Activated naive CD4-positive, alpha-beta T cell treated with anti-CD3 and anti-CD28 coated beads, Interleukin-2, amount 50 U/mL, for 24 hours (primary cell): ENCODE results near the gene LRBA.
"Not testable (repeated sequence)": the region's sequence is repeated elsewhere in the genome, so short reads cannot be mapped to it uniquely, and the experiment has no call there.

Source experiments
- H3K27ac Mint-ChIP-seq: one replicate; pipeline ENCODE4 v1.8.0; 2021; ENCODE audit warnings: mild to moderate bottlenecking, mixed read lengths
- H3K27me3 Mint-ChIP-seq: one replicate; pipeline ENCODE4 v1.8.0; 2021; ENCODE audit warnings: mixed read lengths
- H3K36me3 Mint-ChIP-seq: one replicate; pipeline ENCODE4 v1.8.0; 2021; ENCODE audit warnings: mixed read lengths
- H3K4me1 Mint-ChIP-seq: one replicate; pipeline ENCODE4 v1.8.0; 2021; ENCODE audit warnings: mixed read lengths
- H3K4me3 Mint-ChIP-seq: one replicate; pipeline ENCODE4 v1.8.0; 2021; ENCODE audit warnings: mild to moderate bottlenecking, mixed read lengths
- H3K9me3 Mint-ChIP-seq: one replicate; pipeline ENCODE4 v1.8.0; 2021; ENCODE audit warnings: mixed read lengths

The LRBA gene

GRCh38 chr4:150708004-150708403, 307.1 kb downstream of the LRBA start:
- Mint-ChIP-seq H3K27ac (no peak overlapping the region), H3K9me3 (no peaks in the 10 kb centered on the region), H3K36me3 (peaks cover 16% of the 10 kb centered on the region), H3K4me1 (no peaks in the 10 kb centered on the region), H3K27me3 (no peaks in the 10 kb centered on the region), H3K4me3 (no peak overlapping the region)

DNA sequence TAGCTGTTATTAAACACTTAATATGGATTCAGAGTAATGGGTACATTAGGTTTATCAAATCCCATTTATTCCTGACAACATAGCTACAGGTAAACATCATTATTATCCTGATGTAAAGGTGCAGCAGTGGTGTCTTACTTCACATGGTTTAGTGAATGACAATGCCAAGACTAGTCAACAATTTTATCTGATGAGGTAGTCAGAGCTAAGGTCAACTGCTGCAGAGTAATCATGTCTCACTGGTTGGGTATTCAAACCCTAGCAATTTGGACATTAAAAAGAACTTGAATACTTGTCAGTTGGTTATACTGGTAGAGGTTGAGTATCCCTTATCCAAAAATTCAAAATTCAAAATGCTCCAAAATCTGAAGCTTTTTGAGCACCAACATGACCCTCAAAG, 315.5 kb downstream of the LRBA start:
- no peaks in the 10 kb centered on the region for H3K4me1 Mint-ChIP-seq
- no peaks in the 10 kb centered on the region for H3K9me3 Mint-ChIP-seq
- H3K27me3 Mint-ChIP-seq, result no peaks in the 10 kb centered on the region
- H3K4me3 Mint-ChIP-seq, result no peak overlapping the region
- no peak overlapping the region for H3K27ac Mint-ChIP-seq
- peaks cover 7% of the 10 kb centered on the region for H3K36me3 Mint-ChIP-seq

DNA sequence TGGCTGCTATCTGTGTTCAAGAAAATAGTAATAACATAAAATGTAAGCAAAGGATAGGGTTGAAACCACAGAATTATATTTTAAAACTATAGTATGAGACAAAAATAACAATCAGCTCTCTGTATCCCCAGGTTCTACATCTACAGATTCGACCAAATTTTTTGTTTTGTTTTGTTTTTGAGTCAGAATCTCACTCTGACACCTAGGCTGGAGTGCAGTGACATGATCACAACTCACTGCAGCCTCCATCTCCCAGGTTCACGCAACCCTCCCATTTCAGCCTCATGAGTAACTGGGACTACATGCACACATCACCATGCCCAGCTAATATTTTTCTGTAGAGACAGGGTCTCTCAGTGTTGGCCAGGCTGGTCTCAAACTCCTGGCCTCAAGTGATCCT, 319.9 kb downstream of the LRBA start:
- H3K36me3 Mint-ChIP-seq, result peaks cover 10% of the 10 kb centered on the region
- no peaks in the 10 kb centered on the region for H3K27me3 Mint-ChIP-seq
- no peak overlapping the region for H3K4me3 Mint-ChIP-seq
- H3K27ac Mint-ChIP-seq, result no peak overlapping the region
- no peaks in the 10 kb centered on the region for H3K9me3 Mint-ChIP-seq
- H3K4me1 Mint-ChIP-seq, result no peaks in the 10 kb centered on the region

DNA sequence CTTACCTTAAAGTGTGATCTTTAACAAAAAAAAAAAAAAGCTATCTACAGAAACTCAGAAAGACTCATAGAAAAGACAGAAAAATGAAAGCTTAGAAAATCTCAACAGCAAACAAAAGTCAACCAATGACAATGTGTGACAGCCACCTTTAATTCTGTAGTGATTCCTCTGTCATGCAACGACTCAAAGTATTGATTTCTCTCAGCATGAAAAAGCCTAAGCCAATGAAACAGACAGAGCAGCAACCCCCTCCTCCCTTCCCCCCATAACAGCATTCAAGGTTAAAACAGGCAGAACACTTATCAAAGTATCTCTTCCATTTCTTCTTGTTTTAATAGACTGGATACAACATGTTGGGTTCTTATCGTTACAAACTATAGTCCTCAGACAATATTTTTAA, 320.6 kb downstream of the LRBA start:
- Mint-ChIP-seq H3K27me3 (no peaks in the 10 kb centered on the region), H3K4me1 (no peaks in the 10 kb centered on the region), H3K4me3 (no peak overlapping the region), H3K27ac (no peak overlapping the region), H3K36me3 (peaks cover 9% of the 10 kb centered on the region), H3K9me3 (no peaks in the 10 kb centered on the region)

- Mint-ChIP-seq H3K36me3 (peaks cover 28% of the 10 kb centered on the region), H3K4me1 (no peaks in the 10 kb centered on the region), H3K9me3 (no peaks in the 10 kb centered on the region), H3K27me3 (no peaks in the 10 kb centered on the region), H3K27ac (no peak overlapping the region), H3K4me3 (no peak overlapping the region)
Observed at GRCh38 chr4:150683775-150684350, 331.2 kb downstream of the LRBA start.

DNA sequence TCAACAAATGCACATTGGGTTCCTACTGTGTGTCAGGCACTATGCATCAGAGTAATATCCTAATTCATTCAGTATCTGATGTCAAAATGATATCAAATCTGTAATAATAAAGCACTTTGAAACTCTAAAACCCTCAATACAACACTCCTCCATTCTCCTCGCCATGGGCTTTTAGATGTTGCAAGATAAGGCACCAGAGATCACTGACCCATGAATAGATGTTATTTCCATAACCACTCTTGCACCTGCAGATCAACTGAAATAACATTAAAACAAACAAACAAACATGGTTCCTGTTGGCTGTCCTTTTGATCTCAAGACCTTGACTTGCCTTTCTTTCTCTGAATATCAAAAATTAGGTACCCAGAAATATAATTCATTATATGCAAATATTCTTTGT, 333.0 kb downstream of the LRBA start:
- Mint-ChIP-seq H3K27ac (no peak overlapping the region), H3K9me3 (no peaks in the 10 kb centered on the region), H3K27me3 (no peaks in the 10 kb centered on the region), H3K4me3 (no peak overlapping the region), H3K36me3 (peaks cover 24% of the 10 kb centered on the region), H3K4me1 (no peaks in the 10 kb centered on the region)

- Mint-ChIP-seq H3K4me3 (no peak overlapping the region), H3K4me1 (no peaks in the 10 kb centered on the region), H3K27me3 (no peaks in the 10 kb centered on the region), H3K9me3 (no peaks in the 10 kb centered on the region), H3K27ac (no peak overlapping the region), H3K36me3 (peaks cover 26% of the 10 kb centered on the region)
Observed at GRCh38 chr4:150681063-150681462, 334.0 kb downstream of the LRBA start.

- H3K27me3 Mint-ChIP-seq, result no peaks in the 10 kb centered on the region
- no peaks in the 10 kb centered on the region for H3K9me3 Mint-ChIP-seq
- no peaks in the 10 kb centered on the region for H3K4me1 Mint-ChIP-seq
- peaks cover 24% of the 10 kb centered on the region for H3K36me3 Mint-ChIP-seq
- no peak overlapping the region for H3K4me3 Mint-ChIP-seq
- no peak overlapping the region for H3K27ac Mint-ChIP-seq
Observed at GRCh38 chr4:150680651-150681050, 334.4 kb downstream of the LRBA start.

GRCh38 chr4:150679765-150680343, 335.2 kb downstream of the LRBA start:
- Mint-ChIP-seq H3K27ac (peak overlapping the region; percentile 46), H3K4me1 (no peaks in the 10 kb centered on the region), H3K4me3 (no peak overlapping the region), H3K36me3 (peaks cover 24% of the 10 kb centered on the region), H3K9me3 (no peaks in the 10 kb centered on the region), H3K27me3 (no peaks in the 10 kb centered on the region)

- no peaks in the 10 kb centered on the region for H3K4me1 Mint-ChIP-seq
- no peak overlapping the region for H3K4me3 Mint-ChIP-seq
- H3K9me3 Mint-ChIP-seq, result no peaks in the 10 kb centered on the region
- no peak overlapping the region for H3K27ac Mint-ChIP-seq
- H3K36me3 Mint-ChIP-seq, result peaks cover 24% of the 10 kb centered on the region
- no peaks in the 10 kb centered on the region for H3K27me3 Mint-ChIP-seq
Observed at GRCh38 chr4:150679018-150679764, 335.9 kb downstream of the LRBA start.

DNA sequence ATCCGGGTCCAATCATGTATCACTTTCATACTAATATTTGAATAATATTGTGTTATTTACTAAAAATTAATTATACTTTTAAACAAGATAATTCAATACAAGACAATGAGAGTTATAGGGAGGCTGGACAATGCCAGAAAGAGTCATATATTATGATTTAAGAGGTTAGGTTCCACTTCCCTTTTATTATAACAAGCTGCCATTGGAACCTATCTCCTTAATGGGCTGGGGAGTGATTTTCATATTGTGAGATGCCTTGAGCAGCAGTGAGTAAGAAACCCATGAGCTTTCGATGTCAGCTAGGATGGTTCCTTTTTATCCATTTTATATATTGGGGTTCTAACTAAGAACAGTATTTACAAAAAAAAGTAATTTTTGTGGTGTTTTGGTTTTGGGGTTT, 341.3 kb downstream of the LRBA start:
- no peaks in the 10 kb centered on the region for H3K9me3 Mint-ChIP-seq
- peaks cover 12% of the 10 kb centered on the region for H3K36me3 Mint-ChIP-seq
- H3K27ac Mint-ChIP-seq, result no peak overlapping the region
- no peaks in the 10 kb centered on the region for H3K27me3 Mint-ChIP-seq
- no peaks in the 10 kb centered on the region for H3K4me1 Mint-ChIP-seq
- H3K4me3 Mint-ChIP-seq, result no peak overlapping the region

- H3K27me3 Mint-ChIP-seq, result no peaks in the 10 kb centered on the region
Observed at GRCh38 chr4:150668824-150669223, 346.3 kb downstream of the LRBA start.

GRCh38 chr4:150664935-150665334, 350.1 kb downstream of the LRBA start:
- Mint-ChIP-seq H3K9me3 (no peaks in the 10 kb centered on the region), H3K27ac (no peak overlapping the region), H3K4me3 (no peak overlapping the region), H3K4me1 (no peaks in the 10 kb centered on the region), H3K36me3 (peaks cover 22% of the 10 kb centered on the region), H3K27me3 (no peaks in the 10 kb centered on the region)

More at GRCh38 chr4:150668824-150669223, 346.3 kb downstream of the LRBA start:
- no peak overlapping the region for H3K27ac Mint-ChIP-seq
- H3K9me3 Mint-ChIP-seq, result no peaks in the 10 kb centered on the region
- H3K4me1 Mint-ChIP-seq, result no peaks in the 10 kb centered on the region
- H3K4me3 Mint-ChIP-seq, result no peak overlapping the region
- H3K36me3 Mint-ChIP-seq, result peaks cover 16% of the 10 kb centered on the region

DNA sequence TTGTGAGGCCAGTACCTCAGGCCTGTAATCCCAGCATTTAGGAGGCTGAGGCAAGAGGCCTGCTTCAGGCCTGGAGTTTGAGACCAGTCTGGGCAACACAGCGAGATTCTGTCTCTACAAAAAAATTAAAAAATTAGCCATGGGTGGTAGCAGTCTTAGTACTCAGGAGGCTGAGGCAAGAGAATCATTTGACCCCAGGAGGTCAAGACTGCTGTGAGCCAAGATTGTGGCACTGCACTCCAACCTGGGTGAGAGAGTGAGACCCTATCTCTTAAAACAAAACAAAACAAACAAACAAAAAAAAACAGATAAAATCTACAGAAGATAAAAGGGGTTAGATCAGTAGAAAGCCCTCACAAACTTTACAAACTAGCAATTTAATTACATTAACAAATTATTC, 352.4 kb downstream of the LRBA start:
- no peaks in the 10 kb centered on the region for H3K27me3 Mint-ChIP-seq
- no peak overlapping the region for H3K4me3 Mint-ChIP-seq
- peaks cover 22% of the 10 kb centered on the region for H3K36me3 Mint-ChIP-seq
- no peaks in the 10 kb centered on the region for H3K4me1 Mint-ChIP-seq
- H3K9me3 Mint-ChIP-seq, result no peaks in the 10 kb centered on the region
- no peak overlapping the region for H3K27ac Mint-ChIP-seq

GRCh38 chr4:150661551-150661950, 353.5 kb downstream of the LRBA start:
- not testable (repeated sequence) for H3K27me3 Mint-ChIP-seq, H3K9me3 Mint-ChIP-seq, H3K4me3 Mint-ChIP-seq, H3K4me1 Mint-ChIP-seq, H3K27ac Mint-ChIP-seq
- peaks cover 24% of the 10 kb centered on the region for H3K36me3 Mint-ChIP-seq

- Mint-ChIP-seq H3K36me3 (peaks cover 17% of the 10 kb centered on the region), H3K9me3 (peaks cover 11% of the 10 kb centered on the region)
- H3K27me3 Mint-ChIP-seq, H3K4me3 Mint-ChIP-seq, H3K4me1 Mint-ChIP-seq, H3K27ac Mint-ChIP-seq: not testable (repeated sequence)
Observed at GRCh38 chr4:150658258-150658657, 356.8 kb downstream of the LRBA start.
